Measurements from ENCODE around the gene OR6C68. TPM values are rescaled to one million over a fixed set of nuclear protein-coding genes. Genes with fewer than 3 reads are reported as not detected.

Gene OR6C68
- polyA plus RNA-seq (2011; rRNA removed) (not detected in 2 replicates), polyA plus RNA-seq (2017; fragmentation: RNase III; extraction: RNeasy Plus Mini Kit Qiagen cat#74134 plus additional on column Dnase treatment) (not detected in 3 replicates), polyA minus RNA-seq (2011; rRNA and poly(A)+ RNA removed) (not detected in 2 replicates)
- polyA plus RNA-seq (2012; cell fraction: cytosol; rRNA removed): not detected in 2 replicates
- not detected in 2 replicates for polyA plus RNA-seq (2012; cell fraction: nucleus; rRNA removed)

DNA sequence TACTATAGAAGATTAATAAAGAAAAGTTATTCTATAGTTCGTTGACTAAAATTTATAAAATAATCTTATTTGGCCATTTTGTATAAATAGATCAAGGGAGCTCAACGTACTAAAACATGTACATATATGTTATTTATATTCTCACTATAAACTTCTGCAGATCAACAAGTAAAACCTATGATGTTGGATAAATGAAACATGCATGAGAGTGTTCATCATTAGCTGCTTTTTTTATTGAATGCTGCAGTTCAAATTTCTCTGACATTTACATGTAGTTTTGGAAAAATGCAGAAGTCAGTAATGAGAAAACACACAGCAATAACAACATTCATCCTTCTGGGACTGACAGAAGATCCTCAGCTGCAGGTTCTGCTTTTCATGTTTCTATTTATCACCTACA, at the start of gene OR6C68:
OR6C68 (plus strand) TSS at position 301 of the 400 bp plus-strand sequence; CDS start at position 301, 0 bp downstream.
- H3K4me2 ChIP-seq: no peak within 1 kb of the TSS
- 1% methylated on average over 2 of the region's 2 CpGs for WGBS (ENCODE audit: missing lambda C conversion rate)
- DNase-seq (ENCODE audit: low read depth in 1 of 2, low spot score in 1 of 2) (no peak), ATAC-seq (no peak), FAIRE-seq (peak; percentile 13)
- H3K4me3 ChIP-seq: no peak within 1 kb of the TSS
- CTCF ChIA-PET: no interaction called here
- H3K4me1 ChIP-seq: no peaks in the 10 kb centered on the region
- POLR2A ChIA-PET: no interaction called here
- TF ChIP-seq RFX5 (IDR thresholded peaks at IDR 0.05): no peak
- no peaks in the 10 kb centered on the region for H3K9me3 ChIP-seq
- no peak within 1 kb of the TSS for H3K27ac ChIP-seq

DNA sequence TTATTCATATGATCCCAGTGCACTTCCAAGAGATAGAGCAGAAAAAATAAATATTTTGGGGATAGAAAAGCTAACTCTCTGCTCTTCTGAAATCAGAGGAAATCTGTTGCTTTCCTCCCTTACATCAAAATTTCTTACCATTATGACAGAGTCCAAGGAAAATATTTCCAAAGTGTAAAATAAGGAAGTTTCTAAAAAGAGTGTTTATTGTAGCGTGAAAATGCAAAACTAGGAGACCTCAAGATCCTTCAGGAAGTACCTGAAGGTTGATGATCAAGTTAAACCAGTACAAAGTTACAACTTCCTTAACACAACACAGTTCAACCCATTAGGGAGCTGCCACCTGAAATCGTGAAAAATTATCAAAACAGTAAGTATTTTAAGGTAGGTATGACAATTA, 48.4 kb upstream of the OR6C68 start, which contains the start of gene OR6C2:
OR6C2 (plus strand) TSS at position 301 of the 400 bp plus-strand sequence. CDS start 8,138 bp downstream, outside the sequence.
- no peaks in the 10 kb centered on the region for H3K4me1 ChIP-seq
- FAIRE-seq (no peak), ATAC-seq (no peak), DNase-seq (ENCODE audit: low read depth in 1 of 2, low spot score in 1 of 2) (no peak)
- ChIA-PET CTCF (interaction anchor here (0.6 kb wide), 1 partner anchor 330 kb away, joined by 5 read pairs; no protein-coding TSS in a partner anchor), POLR2A (no interaction called here)
- WGBS (ENCODE audit: missing lambda C conversion rate): 3% methylated on average over 2 of the region's 2 CpGs
- no peak within 1 kb of the TSS for H3K4me3 ChIP-seq
- H3K27ac ChIP-seq: no peak within 1 kb of the TSS
- no peaks in the 10 kb centered on the region for H3K9me3 ChIP-seq
- no peak for TF ChIP-seq POLR2A (IDR thresholded peaks at IDR 0.05; ENCODE audit: low read length)
- TF ChIP-seq RARB (CRISPR knock-in tag; IDR thresholded peaks at IDR 0.05): no peak
- TF ChIP-seq EHMT2 (IDR thresholded peaks at IDR 0.05; ENCODE audit: low read depth): no peak
- no peak for TF ChIP-seq SREBF2 (IDR thresholded peaks at IDR 0.05)
- TF ChIP-seq ZSCAN20 (CRISPR knock-in tag; IDR thresholded peaks at IDR 0.05): no peak
- TF ChIP-seq ESRRA (IDR thresholded peaks at IDR 0.05; ENCODE audit: borderline replicate concordance, low read length): no peak
- TF ChIP-seq, protein P1, sequence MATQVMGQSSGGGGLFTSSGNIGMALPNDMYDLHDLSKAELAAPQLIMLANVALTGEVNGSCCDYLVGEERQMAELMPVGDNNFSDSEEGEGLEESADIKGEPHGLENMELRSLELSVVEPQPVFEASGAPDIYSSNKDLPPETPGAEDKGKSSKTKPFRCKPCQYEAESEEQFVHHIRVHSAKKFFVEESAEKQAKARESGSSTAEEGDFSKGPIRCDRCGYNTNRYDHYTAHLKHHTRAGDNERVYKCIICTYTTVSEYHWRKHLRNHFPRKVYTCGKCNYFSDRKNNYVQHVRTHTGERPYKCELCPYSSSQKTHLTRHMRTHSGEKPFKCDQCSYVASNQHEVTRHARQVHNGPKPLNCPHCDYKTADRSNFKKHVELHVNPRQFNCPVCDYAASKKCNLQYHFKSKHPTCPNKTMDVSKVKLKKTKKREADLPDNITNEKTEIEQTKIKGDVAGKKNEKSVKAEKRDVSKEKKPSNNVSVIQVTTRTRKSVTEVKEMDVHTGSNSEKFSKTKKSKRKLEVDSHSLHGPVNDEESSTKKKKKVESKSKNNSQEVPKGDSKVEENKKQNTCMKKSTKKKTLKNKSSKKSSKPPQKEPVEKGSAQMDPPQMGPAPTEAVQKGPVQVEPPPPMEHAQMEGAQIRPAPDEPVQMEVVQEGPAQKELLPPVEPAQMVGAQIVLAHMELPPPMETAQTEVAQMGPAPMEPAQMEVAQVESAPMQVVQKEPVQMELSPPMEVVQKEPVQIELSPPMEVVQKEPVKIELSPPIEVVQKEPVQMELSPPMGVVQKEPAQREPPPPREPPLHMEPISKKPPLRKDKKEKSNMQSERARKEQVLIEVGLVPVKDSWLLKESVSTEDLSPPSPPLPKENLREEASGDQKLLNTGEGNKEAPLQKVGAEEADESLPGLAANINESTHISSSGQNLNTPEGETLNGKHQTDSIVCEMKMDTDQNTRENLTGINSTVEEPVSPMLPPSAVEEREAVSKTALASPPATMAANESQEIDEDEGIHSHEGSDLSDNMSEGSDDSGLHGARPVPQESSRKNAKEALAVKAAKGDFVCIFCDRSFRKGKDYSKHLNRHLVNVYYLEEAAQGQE (IDR thresholded peaks at IDR 0.05): no peak
- TF ChIP-seq, protein P2, sequence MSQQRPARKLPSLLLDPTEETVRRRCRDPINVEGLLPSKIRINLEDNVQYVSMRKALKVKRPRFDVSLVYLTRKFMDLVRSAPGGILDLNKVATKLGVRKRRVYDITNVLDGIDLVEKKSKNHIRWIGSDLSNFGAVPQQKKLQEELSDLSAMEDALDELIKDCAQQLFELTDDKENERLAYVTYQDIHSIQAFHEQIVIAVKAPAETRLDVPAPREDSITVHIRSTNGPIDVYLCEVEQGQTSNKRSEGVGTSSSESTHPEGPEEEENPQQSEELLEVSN (IDR thresholded peaks at IDR 0.05; ENCODE audit: borderline replicate concordance, low read depth): no peak
- TF ChIP-seq, protein P3, sequence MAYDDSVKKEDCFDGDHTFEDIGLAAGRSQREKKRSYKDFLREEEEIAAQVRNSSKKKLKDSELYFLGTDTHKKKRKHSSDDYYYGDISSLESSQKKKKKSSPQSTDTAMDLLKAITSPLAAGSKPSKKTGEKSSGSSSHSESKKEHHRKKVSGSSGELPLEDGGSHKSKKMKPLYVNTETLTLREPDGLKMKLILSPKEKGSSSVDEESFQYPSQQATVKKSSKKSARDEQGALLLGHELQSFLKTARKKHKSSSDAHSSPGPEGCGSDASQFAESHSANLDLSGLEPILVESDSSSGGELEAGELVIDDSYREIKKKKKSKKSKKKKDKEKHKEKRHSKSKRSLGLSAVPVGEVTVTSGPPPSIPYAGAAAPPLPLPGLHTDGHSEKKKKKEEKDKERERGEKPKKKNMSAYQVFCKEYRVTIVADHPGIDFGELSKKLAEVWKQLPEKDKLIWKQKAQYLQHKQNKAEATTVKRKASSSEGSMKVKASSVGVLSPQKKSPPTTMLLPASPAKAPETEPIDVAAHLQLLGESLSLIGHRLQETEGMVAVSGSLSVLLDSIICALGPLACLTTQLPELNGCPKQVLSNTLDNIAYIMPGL (CRISPR knock-in tag; IDR thresholded peaks at IDR 0.05; ENCODE audit: borderline replicate concordance): no peak
- TF ChIP-seq CBX8 (IDR thresholded peaks at IDR 0.05): no peak
- no peak within 1 kb of the TSS for H3K4me2 ChIP-seq

DNA sequence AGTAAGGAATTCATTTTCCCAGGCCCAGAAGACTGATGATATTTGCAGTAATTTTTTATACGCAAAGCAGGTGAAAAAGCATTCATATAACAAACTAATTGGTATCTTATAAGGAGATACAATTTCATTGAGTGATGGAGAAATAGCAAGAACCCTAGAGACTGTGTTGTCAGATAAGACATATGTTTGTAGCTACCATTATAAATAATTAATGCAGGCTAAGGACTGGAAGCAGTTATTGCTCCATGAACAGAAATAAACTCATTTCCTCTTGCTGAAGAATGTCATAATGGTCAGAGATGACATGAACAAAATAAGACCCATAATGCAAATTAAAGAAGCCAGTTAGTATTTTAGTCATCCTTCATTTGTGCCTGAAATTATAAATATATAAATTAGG, 46.8 kb upstream of the OR6C68 start:
- H3K4me3 ChIP-seq: no peak overlapping the region
- no peak overlapping the region for H3K27ac ChIP-seq
- ChIA-PET POLR2A (no interaction called here), CTCF (interaction anchor here (1.7 kb wide), 1 partner anchor 18 kb away, joined by 6 read pairs; no protein-coding TSS in a partner anchor)
- no peaks in the 10 kb centered on the region for H3K9me3 ChIP-seq
- WGBS (ENCODE audit: missing lambda C conversion rate): 74% methylated on average over 1 of the region's 1 CpG
- DNase-seq (ENCODE audit: low read depth in 1 of 2, low spot score in 1 of 2) (no peak), FAIRE-seq (no peak), ATAC-seq (no peak)
- TF ChIP-seq TP53 (CRISPR knock-in tag; IDR thresholded peaks at IDR 0.05) (no peak), GATA3 (IDR thresholded peaks at IDR 0.05; ENCODE audit: borderline replicate concordance) (no peak)
- no peak overlapping the region for H3K4me2 ChIP-seq
- H3K4me1 ChIP-seq: no peaks in the 10 kb centered on the region

DNA sequence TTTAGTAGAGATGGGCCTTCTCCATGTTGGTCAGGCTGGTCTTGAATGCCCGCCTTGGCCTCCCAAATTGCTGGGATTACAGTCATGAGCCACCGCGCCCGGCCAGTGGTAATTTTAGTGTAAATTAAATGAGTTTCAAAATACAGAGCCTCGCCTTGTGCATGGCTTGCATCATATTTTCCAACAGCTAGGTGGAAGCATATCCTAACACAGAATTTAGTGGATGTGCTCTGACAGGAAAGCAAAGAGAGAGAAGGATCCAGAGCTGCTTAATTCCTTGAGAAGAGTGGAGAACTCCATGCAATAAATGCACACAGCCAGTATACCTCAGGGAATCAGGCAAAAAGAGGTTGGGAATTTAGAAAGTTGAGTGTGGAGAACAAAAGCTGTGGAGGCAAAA, 45.9 kb upstream of the OR6C68 start:
- ChIA-PET CTCF (interaction anchor here (1.7 kb wide), 1 partner anchor 19 kb away, joined by 6 read pairs; no protein-coding TSS in a partner anchor), POLR2A (no interaction called here)
- H3K4me1 ChIP-seq: no peaks in the 10 kb centered on the region
- no peak overlapping the region for H3K4me3 ChIP-seq
- ATAC-seq (no peak), FAIRE-seq (no peak), DNase-seq (ENCODE audit: low read depth in 1 of 2, low spot score in 1 of 2) (no peak)
- H3K27ac ChIP-seq: no peak overlapping the region
- TF ChIP-seq, protein P4, sequence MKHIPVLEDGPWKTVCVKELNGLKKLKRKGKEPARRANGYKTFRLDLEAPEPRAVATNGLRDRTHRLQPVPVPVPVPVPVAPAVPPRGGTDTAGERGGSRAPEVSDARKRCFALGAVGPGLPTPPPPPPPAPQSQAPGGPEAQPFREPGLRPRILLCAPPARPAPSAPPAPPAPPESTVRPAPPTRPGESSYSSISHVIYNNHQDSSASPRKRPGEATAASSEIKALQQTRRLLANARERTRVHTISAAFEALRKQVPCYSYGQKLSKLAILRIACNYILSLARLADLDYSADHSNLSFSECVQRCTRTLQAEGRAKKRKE (CRISPR knock-in tag; IDR thresholded peaks at IDR 0.05; ENCODE audit: low read depth): no peak
- peak in 1 of 2 experiments; percentile 15; a peak in 1 of 5 replicates for TF ChIP-seq RAD21 (conservative IDR thresholded peaks at IDR 0.05 in 1 of 2, IDR thresholded peaks at IDR 0.05 in 1 of 2)
- H3K4me2 ChIP-seq: no peak overlapping the region
- no peaks in the 10 kb centered on the region for H3K9me3 ChIP-seq
- WGBS (ENCODE audit: missing lambda C conversion rate): 54% methylated on average over 5 of the region's 5 CpGs
